Skeletal muscle satellite cell (primary cell): ENCODE measurements around the gene DMGDH.

Experiments used
- H3K27me3 ChIP-seq: 2 replicates; pipeline ENCODE4 v1.7.0; 2013; ENCODE audit warnings: low read length; ENCODE audit not compliant: control insufficient read depth, insufficient read depth
- H3K36me3 ChIP-seq: 2 replicates; pipeline ENCODE4 v1.7.0; 2013; ENCODE audit warnings: mild to moderate bottlenecking, control low read depth, low read length; ENCODE audit not compliant: insufficient read depth
- H3K4me1 ChIP-seq: 2 replicates; pipeline ENCODE4 v1.7.0; 2013; ENCODE audit warnings: low read length; ENCODE audit not compliant: control insufficient read depth, insufficient read depth
- H3K4me2 ChIP-seq: 2 replicates; pipeline ENCODE4 v1.7.0; 2013; ENCODE audit warnings: mild to moderate bottlenecking, low read length
- H3K4me3 ChIP-seq: 2 replicates; pipeline ENCODE4 v1.7.0; 2013; ENCODE audit warnings: low read length
- H3K9ac ChIP-seq: 2 replicates; pipeline ENCODE4 v1.7.0; 2013; ENCODE audit warnings: mild to moderate bottlenecking, low read depth, low read length, moderate library complexity
- H3K9me3 ChIP-seq: replicated peaks from 2 replicates; pipeline ENCODE4 v1.7.0; 2013; ENCODE audit warnings: mild to moderate bottlenecking, control low read depth, low read length

The DMGDH gene

GRCh38 chr5:79030663-79031484, 38.6 kb downstream of the DMGDH start:
- H3K4me1 ChIP-seq: no peaks in the 10 kb centered on the region
- peaks cover 4% of the 10 kb centered on the region for H3K27me3 ChIP-seq
- no peak overlapping the region for H3K4me2 ChIP-seq
- no peak overlapping the region for H3K9ac ChIP-seq
- no peaks in the 10 kb centered on the region for H3K9me3 ChIP-seq
- H3K36me3 ChIP-seq: no peaks in the 10 kb centered on the region
- no peak overlapping the region for H3K4me3 ChIP-seq

- Histone ChIP-seq H3K4me3 (peak overlapping the region; percentile 74), H3K9ac (peak overlapping the region; percentile 67), H3K36me3 (no peaks in the 10 kb centered on the region), H3K27me3 (peaks cover 4% of the 10 kb centered on the region), H3K4me1 (peaks cover 15% of the 10 kb centered on the region), H3K9me3 (no peaks in the 10 kb centered on the region), H3K4me2 (peak overlapping the region; percentile 96)
These were observed 44.4 kb downstream of the DMGDH start for GRCh38 chr5:79025054-79025472.

GRCh38 chr5:79023947-79024346, 45.5 kb downstream of the DMGDH start:
- Histone ChIP-seq H3K9ac (no peak overlapping the region), H3K9me3 (no peaks in the 10 kb centered on the region), H3K4me2 (no peak overlapping the region), H3K4me3 (no peak overlapping the region), H3K36me3 (no peaks in the 10 kb centered on the region), H3K27me3 (peaks cover 4% of the 10 kb centered on the region), H3K4me1 (peaks cover 15% of the 10 kb centered on the region)

- Histone ChIP-seq H3K4me2 (no peak overlapping the region), H3K9ac (no peak overlapping the region), H3K4me1 (peaks cover 15% of the 10 kb centered on the region), H3K9me3 (no peaks in the 10 kb centered on the region), H3K4me3 (no peak overlapping the region), H3K27me3 (peaks cover 4% of the 10 kb centered on the region), H3K36me3 (no peaks in the 10 kb centered on the region)
These were observed 46.1 kb downstream of the DMGDH start for GRCh38 chr5:79023348-79023747.

GRCh38 chr5:79022771-79023170, 46.7 kb downstream of the DMGDH start:
- H3K9ac ChIP-seq: no peak overlapping the region
- H3K27me3 ChIP-seq: peaks cover 4% of the 10 kb centered on the region
- H3K36me3 ChIP-seq: no peaks in the 10 kb centered on the region
- peaks cover 15% of the 10 kb centered on the region for H3K4me1 ChIP-seq
- H3K9me3 ChIP-seq: no peaks in the 10 kb centered on the region
- H3K4me2 ChIP-seq: no peak overlapping the region
- no peak overlapping the region for H3K4me3 ChIP-seq

- no peak overlapping the region for H3K4me3 ChIP-seq
- no peaks in the 10 kb centered on the region for H3K9me3 ChIP-seq
- peaks cover 15% of the 10 kb centered on the region for H3K4me1 ChIP-seq
- peaks cover 4% of the 10 kb centered on the region for H3K27me3 ChIP-seq
- no peak overlapping the region for H3K4me2 ChIP-seq
- no peak overlapping the region for H3K9ac ChIP-seq
- H3K36me3 ChIP-seq: no peaks in the 10 kb centered on the region
These were observed 47.7 kb downstream of the DMGDH start for GRCh38 chr5:79021753-79022152.

GRCh38 chr5:79020861-79021561, 48.5 kb downstream of the DMGDH start:
- peak overlapping the region; percentile 61 for H3K4me2 ChIP-seq
- H3K4me1 ChIP-seq: peaks cover 15% of the 10 kb centered on the region
- no peaks in the 10 kb centered on the region for H3K27me3 ChIP-seq
- no peaks in the 10 kb centered on the region for H3K9me3 ChIP-seq
- no peaks in the 10 kb centered on the region for H3K36me3 ChIP-seq
- peak overlapping the region; percentile 55 for H3K4me3 ChIP-seq
- H3K9ac ChIP-seq: peak overlapping the region; percentile 59

GRCh38 chr5:79014631-79015030, 54.8 kb downstream of the DMGDH start:
- no peak overlapping the region for H3K9ac ChIP-seq
- H3K36me3 ChIP-seq: no peaks in the 10 kb centered on the region
- no peaks in the 10 kb centered on the region for H3K27me3 ChIP-seq
- H3K4me2 ChIP-seq: no peak overlapping the region
- H3K4me1 ChIP-seq: peaks cover 12% of the 10 kb centered on the region
- H3K9me3 ChIP-seq: no peaks in the 10 kb centered on the region
- no peak overlapping the region for H3K4me3 ChIP-seq

GRCh38 chr5:79011869-79012268, 57.6 kb downstream of the DMGDH start:
- peaks cover 12% of the 10 kb centered on the region for H3K4me1 ChIP-seq
- no peak overlapping the region for H3K4me3 ChIP-seq
- no peaks in the 10 kb centered on the region for H3K27me3 ChIP-seq
- peak overlapping the region; percentile 11 for H3K4me2 ChIP-seq
- H3K9ac ChIP-seq: no peak overlapping the region
- no peaks in the 10 kb centered on the region for H3K36me3 ChIP-seq
- H3K9me3 ChIP-seq: no peaks in the 10 kb centered on the region

GRCh38 chr5:79011219-79011836, 58.1 kb downstream of the DMGDH start:
- no peaks in the 10 kb centered on the region for H3K9me3 ChIP-seq
- no peaks in the 10 kb centered on the region for H3K36me3 ChIP-seq
- H3K9ac ChIP-seq: no peak overlapping the region
- H3K27me3 ChIP-seq: no peaks in the 10 kb centered on the region
- H3K4me1 ChIP-seq: peaks cover 12% of the 10 kb centered on the region
- H3K4me2 ChIP-seq: peak overlapping the region; percentile 14
- H3K4me3 ChIP-seq: no peak overlapping the region

- H3K4me3 ChIP-seq: no peak overlapping the region
- no peak overlapping the region for H3K4me2 ChIP-seq
- no peaks in the 10 kb centered on the region for H3K36me3 ChIP-seq
- peaks cover 12% of the 10 kb centered on the region for H3K4me1 ChIP-seq
- H3K27me3 ChIP-seq: no peaks in the 10 kb centered on the region
- H3K9ac ChIP-seq: no peak overlapping the region
- H3K9me3 ChIP-seq: no peaks in the 10 kb centered on the region
These were observed 61.1 kb downstream of the DMGDH start for GRCh38 chr5:79008362-79008761.
